PC-3 (cell line): Measurements from ENCODE around the gene PLCB4. TPM values are rescaled to one million over a fixed set of nuclear protein-coding genes. Genes with fewer than 3 reads are reported as not detected.
A peak's percentile ranks its signal among the peaks of the same experiment; 100 is the strongest.

ENCODE experiments used
- ATAC-seq: fragments of 200-7000 bp; cut with Tn5 transposase; 2 replicates; pipeline ENCODE4 v1.9.1; 2020; ENCODE audit warnings: mild to moderate bottlenecking, moderate library complexity
- BruUV-seq: library from RNA; stranded (reverse); fragments of 400-500 nt; replicated peaks from 2 replicates; lab custom pipeline; 2021; lab: Mats Ljungman, UMichigan
- CTCF ChIA-PET: fragments of 300-600 bp; sonication (Branson Sonifier 250); formaldehyde crosslinking; loops from one replicate; lab custom pipeline; 2022; ENCODE audit warnings: antibody characterized with exemption; lab: Charles Lee
- POLR2A ChIA-PET: fragments of 300-600 bp; sonication (Branson Sonifier 250); formaldehyde crosslinking; loops from one replicate; lab custom pipeline; 2022; ENCODE audit warnings: antibody characterized with exemption; ENCODE audit not compliant: unreplicated experiment; lab: Charles Lee
- DNase-seq: peaks from one replicate; pipeline ENCODE4 v3.0.0-alpha.2; 2015
- H2AFZ ChIP-seq: fragments of 300-600 bp; sonication (generic); 2 replicates; pipeline ENCODE4 v1.6.0; 2016; ENCODE audit warnings: antibody characterized with exemption, low read length
- H3F3A ChIP-seq: fragments of 300-600 bp; sonication (generic); one replicate; pipeline ENCODE4 v1.6.0; 2017; ENCODE audit warnings: antibody characterized with exemption, low read length, control low read depth, mild to moderate bottlenecking; ENCODE audit not compliant: unreplicated experiment
- H3K27ac ChIP-seq: fragments of 300-600 bp; sonication (generic); 2 replicates; pipeline ENCODE4 v1.5.1; 2016; ENCODE audit warnings: mild to moderate bottlenecking, low read length
- H3K27me3 ChIP-seq: fragments of 300-600 bp; sonication (generic); 2 replicates; pipeline ENCODE4 v1.6.1; 2016; ENCODE audit warnings: low read length, mixed read lengths
- H3K36me3 ChIP-seq: fragments of 300-600 bp; sonication (generic); 2 replicates; pipeline ENCODE4 v1.6.1; 2016; ENCODE audit warnings: low read depth, mixed run types, low read length, mixed read lengths
- H3K4me1 ChIP-seq: fragments of 300-600 bp; sonication (generic); 2 replicates; pipeline ENCODE4 v1.5.1; 2016; ENCODE audit warnings: low read length; ENCODE audit not compliant: insufficient read depth
- H3K4me2 ChIP-seq: fragments of 300-600 bp; sonication (generic); 2 replicates; pipeline ENCODE4 v1.6.0; 2016; ENCODE audit warnings: low read length
- H3K4me3 ChIP-seq: fragments of 300-600 bp; sonication (generic); 2 replicates; pipeline ENCODE4 v1.5.1; 2016; ENCODE audit warnings: mild to moderate bottlenecking, low read length, mixed read lengths
- H3K79me2 ChIP-seq: fragments of 300-600 bp; sonication (generic); 2 replicates; pipeline ENCODE4 v1.6.1; 2017; ENCODE audit warnings: low read length, mixed read lengths
- H3K9ac ChIP-seq: fragments of 300-600 bp; sonication (generic); 2 replicates; pipeline ENCODE4 v1.6.0; 2016; ENCODE audit warnings: mild to moderate bottlenecking, low read length
- H3K9me2 ChIP-seq: fragments of 300-600 bp; sonication (generic); replicated peaks from 2 replicates; pipeline ENCODE4 v1.6.1; 2016; ENCODE audit warnings: mixed run types, low read length, mixed read lengths
- H3K9me3 ChIP-seq: fragments of 300-600 bp; sonication (generic); 2 replicates; pipeline ENCODE4 v1.6.1; 2016; ENCODE audit warnings: low read length, mixed read lengths
- H4K20me1 ChIP-seq: fragments of 300-600 bp; sonication (generic); 2 replicates; pipeline ENCODE4 v1.6.1; 2016; ENCODE audit warnings: low read length, mixed read lengths
- EZH2 ChIP-seq: fragments of 300-600 bp; sonication (generic); IDR thresholded peaks from one replicate; pipeline ENCODE4 v1.6.1; 2017; ENCODE audit warnings: antibody characterized with exemption, mild to moderate bottlenecking, low read length; ENCODE audit not compliant: unreplicated experiment
- EZH2phosphoT487 ChIP-seq: fragments of 300-600 bp; sonication (generic); IDR thresholded peaks from 2 replicates; pipeline ENCODE4 v1.6.1; 2018; ENCODE audit warnings: mild to moderate bottlenecking, antibody characterized with exemption, low read length, borderline replicate concordance
- intact Hi-C: fragments of 100-400 bp; cut with micrococcal nuclease; formaldehyde crosslinking; loops from 2 replicates; pipeline ENCODE4 v1.9.0; 2023
- total RNA-seq: library from RNA; depleted of rRNA; stranded (reverse); fragments of >200 nt; gene quantifications from 2 replicates; pipeline ENCODE4 v1.2.3, GENCODE V29; 2014
- TF ChIP-seq, protein P1 (sequence below): fragments of 300-600 bp; sonication (generic); conservative IDR thresholded peaks from 2 replicates; pipeline ENCODE4 v1.5.1; 2017; ENCODE audit warnings: antibody characterized with exemption, low read depth, mild to moderate bottlenecking, low read length

The PLCB4 gene
- total RNA-seq, 1 experiment from 2014 or later: 25.4 TPM

DNA sequence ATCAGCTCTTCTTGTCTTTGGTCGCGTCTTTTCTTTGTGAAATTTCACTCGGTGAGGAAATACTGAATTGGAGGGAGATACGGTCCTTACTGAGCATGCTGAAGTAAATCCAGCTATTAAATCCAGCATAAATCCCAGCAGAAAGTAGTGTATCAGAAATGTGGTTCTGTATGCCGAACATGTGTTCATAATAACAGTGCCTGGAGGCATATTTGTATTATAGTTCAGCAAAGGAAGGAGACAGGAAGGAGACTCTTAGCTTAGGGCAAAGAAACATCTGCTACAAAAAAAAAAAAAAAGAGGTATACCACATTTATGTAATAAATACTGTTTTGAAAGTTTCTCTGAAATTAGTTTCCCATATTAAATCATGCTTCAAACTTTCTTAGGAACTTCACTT, 211.8 kb downstream of the PLCB4 start:
- CTCF ChIA-PET: no interaction called here
- POLR2A ChIA-PET: interaction anchor here (0.6 kb wide), 1 partner anchor 13 kb away, joined by 3 read pairs; no protein-coding TSS in a partner anchor

DNA sequence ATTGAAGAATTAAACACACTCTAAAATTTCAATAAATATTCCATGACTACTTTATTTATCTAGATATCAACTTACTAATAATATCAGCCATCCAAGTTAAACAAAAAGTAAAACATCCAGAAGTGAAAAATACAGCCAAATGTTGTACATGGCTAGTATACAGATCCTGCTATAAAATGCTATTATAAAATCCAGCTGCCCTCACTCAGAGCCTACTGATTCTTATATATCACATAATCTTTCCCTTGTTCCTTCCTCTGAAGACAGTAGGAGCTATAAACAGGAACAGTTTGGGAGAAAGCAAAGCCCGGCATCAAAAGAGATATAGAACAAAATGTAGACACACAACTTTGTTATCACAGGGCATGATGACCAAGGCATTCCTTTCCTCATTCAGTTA, 212.9 kb downstream of the PLCB4 start:
- Histone ChIP-seq H3K4me2 (no peak overlapping the region), H2AFZ (no peak overlapping the region), H3K27ac (no peak overlapping the region), H3K9ac (no peak overlapping the region), H3K4me1 (0 out of 2 replicates have a peak, but pooled peaks cover 3% of the 10 kb centered on the region), H3K79me2 (no peaks in the 10 kb centered on the region), H3F3A (no peaks in the 10 kb centered on the region), H3K36me3 (no peaks in the 10 kb centered on the region), H3K9me3 (no peaks in the 10 kb centered on the region), H3K9me2 (no peaks in the 10 kb centered on the region), H4K20me1 (no peaks in the 10 kb centered on the region), H3K4me3 (no peak overlapping the region), H3K27me3 (no peaks in the 10 kb centered on the region)
- TF ChIP-seq, protein P1, sequence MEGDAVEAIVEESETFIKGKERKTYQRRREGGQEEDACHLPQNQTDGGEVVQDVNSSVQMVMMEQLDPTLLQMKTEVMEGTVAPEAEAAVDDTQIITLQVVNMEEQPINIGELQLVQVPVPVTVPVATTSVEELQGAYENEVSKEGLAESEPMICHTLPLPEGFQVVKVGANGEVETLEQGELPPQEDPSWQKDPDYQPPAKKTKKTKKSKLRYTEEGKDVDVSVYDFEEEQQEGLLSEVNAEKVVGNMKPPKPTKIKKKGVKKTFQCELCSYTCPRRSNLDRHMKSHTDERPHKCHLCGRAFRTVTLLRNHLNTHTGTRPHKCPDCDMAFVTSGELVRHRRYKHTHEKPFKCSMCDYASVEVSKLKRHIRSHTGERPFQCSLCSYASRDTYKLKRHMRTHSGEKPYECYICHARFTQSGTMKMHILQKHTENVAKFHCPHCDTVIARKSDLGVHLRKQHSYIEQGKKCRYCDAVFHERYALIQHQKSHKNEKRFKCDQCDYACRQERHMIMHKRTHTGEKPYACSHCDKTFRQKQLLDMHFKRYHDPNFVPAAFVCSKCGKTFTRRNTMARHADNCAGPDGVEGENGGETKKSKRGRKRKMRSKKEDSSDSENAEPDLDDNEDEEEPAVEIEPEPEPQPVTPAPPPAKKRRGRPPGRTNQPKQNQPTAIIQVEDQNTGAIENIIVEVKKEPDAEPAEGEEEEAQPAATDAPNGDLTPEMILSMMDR: no peak
- CTCF ChIA-PET: no interaction called here
- DNase-seq (no peak), ATAC-seq (peak; percentile 82)
- POLR2A ChIA-PET: no interaction called here
- intact Hi-C loops: no loop called here
- BruUV-seq: no TSS peak

More for the DNA sequence above, 211.8 kb downstream of the PLCB4 start:
- H3K9me3 ChIP-seq: no peaks in the 10 kb centered on the region
- no peak overlapping the region for H3K4me2 ChIP-seq
- no peak overlapping the region for H3K9ac ChIP-seq
- H3K36me3 ChIP-seq: no peaks in the 10 kb centered on the region
- H3K79me2 ChIP-seq: no peaks in the 10 kb centered on the region
- H4K20me1 ChIP-seq: no peaks in the 10 kb centered on the region
- H3K4me3 ChIP-seq: no peak overlapping the region
- DNase-seq (no peak), ATAC-seq (no peak; the same call in 1 of the 2 replicates)
- intact Hi-C loops: no loop called here
- no peaks in the 10 kb centered on the region for H3K27me3 ChIP-seq
- no TSS peak for BruUV-seq
- no peaks in the 10 kb centered on the region for H3F3A ChIP-seq
- no peak overlapping the region for H2AFZ ChIP-seq
- TF ChIP-seq EZH2phosphoT487 (no peak), EZH2 (no peak)
- TF ChIP-seq, protein P1: no peak
- H3K4me1 ChIP-seq: no peaks in the 10 kb centered on the region
- H3K9me2 ChIP-seq: no peaks in the 10 kb centered on the region
- H3K27ac ChIP-seq: no peak overlapping the region

DNA sequence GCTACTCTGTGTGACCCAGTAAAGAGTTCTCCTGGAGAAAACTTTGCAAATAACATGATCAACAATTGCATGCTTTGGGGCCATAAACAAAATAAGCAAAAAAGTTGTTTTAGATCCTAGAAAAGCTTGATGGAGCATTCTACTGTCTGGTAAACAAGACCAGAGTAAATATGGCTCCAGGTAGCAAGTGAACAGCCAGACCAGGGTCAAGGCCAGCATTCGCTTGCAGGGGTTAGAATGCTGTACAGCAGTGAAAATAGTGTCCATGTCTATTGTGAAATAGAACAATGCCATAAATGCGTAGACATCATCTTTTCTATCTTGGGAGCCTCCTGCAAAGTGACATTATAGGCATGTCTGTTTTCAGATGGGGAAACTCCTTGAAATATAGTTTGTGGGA, 216.7 kb downstream of the PLCB4 start:
- DNase-seq (no peak), ATAC-seq (no peak)
- no peak overlapping the region for H3K27ac ChIP-seq
- H3K79me2 ChIP-seq: no peaks in the 10 kb centered on the region
- H3K27me3 ChIP-seq: no peaks in the 10 kb centered on the region
- no peak overlapping the region for H3K4me3 ChIP-seq
- no peak overlapping the region for H3K9ac ChIP-seq
- H3F3A ChIP-seq: no peaks in the 10 kb centered on the region
- H3K36me3 ChIP-seq: no peaks in the 10 kb centered on the region
- H3K4me1 ChIP-seq: 0 out of 2 replicates have a peak, but pooled peaks cover 7% of the 10 kb centered on the region
- ChIA-PET CTCF (no interaction called here), POLR2A (no interaction called here)
- no peak overlapping the region for H2AFZ ChIP-seq
- H3K9me2 ChIP-seq: no peaks in the 10 kb centered on the region
- no peak overlapping the region for H3K4me2 ChIP-seq
- no peaks in the 10 kb centered on the region for H3K9me3 ChIP-seq
- BruUV-seq: no TSS peak
- TF ChIP-seq EZH2 (no peak), EZH2phosphoT487 (no peak)
- TF ChIP-seq, protein P1: no peak
- intact Hi-C loops: no loop called here
- H4K20me1 ChIP-seq: no peaks in the 10 kb centered on the region
